Left lobe of liver (tissue), 2 donors: ENCODE measurements around the gene SORCS2. TPM values are rescaled to one million over a fixed set of nuclear protein-coding genes. Genes with fewer than 3 reads are reported as not detected.

ENCODE experiments used
- ATAC-seq: fragments of 200-7000 bp; cut with Tn5 transposase; one replicate; pipeline ENCODE4 v1.9.1; 2020; ENCODE audit warnings: mild to moderate bottlenecking, moderate library complexity
- DNase-seq: peaks from one replicate; pipeline ENCODE4 v3.0.0-alpha.2; 2020; ENCODE audit warnings: low spot score
- total RNA-seq: library from RNA; stranded (reverse); gene quantifications from one replicate; pipeline ENCODE4 v1.2.1, GENCODE V29; 2021
- donor health status: DM: no; HTN: no; CAD: no; lungs with moderate emphysema.
- donor health status: DM: no; HTN: yes; CAD: no.

SORCS2 gene
- total RNA-seq, 1 donor from 2014 or later = 0.35 TPM

- no peak for DNase-seq
- no peak for ATAC-seq
These were observed 525.7 kb downstream of the SORCS2 start for GRCh38 chr4:7717946-7718490.

GRCh38 chr4:7719354-7720174 is 527.2 kb downstream of the SORCS2 start:
- ATAC-seq = peak; percentile 88

DNA sequence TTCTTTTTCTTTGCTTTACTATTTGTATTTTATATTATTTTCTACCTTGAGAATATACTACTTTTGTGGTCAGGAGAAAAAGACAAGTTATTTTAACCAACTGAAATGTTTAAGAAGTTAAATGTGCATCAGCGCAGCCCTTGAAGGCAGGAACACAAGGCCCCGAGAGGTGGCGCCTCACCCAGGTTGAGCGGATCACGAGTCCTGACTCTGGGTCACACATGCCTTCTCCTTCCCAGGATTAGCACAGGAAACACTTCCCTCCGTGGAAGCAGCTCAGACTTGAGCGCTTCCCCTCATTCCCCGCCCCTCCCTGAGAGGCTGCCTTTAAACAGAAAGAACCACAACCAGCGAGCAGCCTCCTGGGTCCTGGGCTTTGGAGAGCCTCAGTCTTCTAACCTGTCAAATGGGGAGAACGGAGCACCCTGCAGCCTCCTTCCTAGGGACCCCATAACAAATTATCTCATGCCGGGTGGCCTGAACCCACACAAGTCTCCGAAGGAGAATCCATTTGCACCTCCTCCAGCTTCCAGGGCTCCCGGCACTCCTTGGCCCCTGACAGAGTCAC is 529.7 kb downstream of the SORCS2 start:
- no peak for DNase-seq
- ATAC-seq = peak; percentile 36

More at GRCh38 chr4:7719354-7720174, 527.2 kb downstream of the SORCS2 start:
- peak; percentile 59 for DNase-seq

DNA sequence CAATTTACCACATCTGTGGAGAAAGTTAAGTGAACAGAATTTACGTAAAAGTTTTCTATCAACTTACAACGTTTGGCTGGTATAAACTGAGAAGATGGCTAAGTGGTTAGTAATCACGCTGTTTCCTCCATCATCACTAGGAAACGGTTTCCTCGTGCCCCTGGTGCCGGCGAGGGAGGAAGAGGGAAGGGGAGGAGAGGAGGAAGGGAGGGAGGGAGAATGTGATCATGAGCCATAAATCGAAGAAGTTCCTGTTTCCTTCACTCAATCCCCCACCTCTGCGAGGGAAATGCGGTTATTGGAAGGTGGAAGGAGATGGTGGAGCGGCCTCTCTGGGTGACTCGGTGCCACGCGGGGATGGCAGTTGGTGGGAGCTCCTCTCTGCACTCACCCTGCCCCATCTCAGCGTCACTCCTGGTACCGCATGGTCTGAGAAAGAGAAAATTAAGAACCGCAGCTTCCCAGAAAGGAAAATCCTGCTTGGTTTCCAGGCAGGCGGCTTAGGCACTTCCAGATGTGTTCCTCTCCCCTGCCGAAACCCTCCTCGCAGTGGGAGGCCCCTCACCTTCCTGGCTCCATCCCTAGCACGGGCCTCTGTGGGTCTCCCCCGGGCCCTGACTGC is 530.5 kb downstream of the SORCS2 start:
- DNase-seq = no peak
- ATAC-seq = no peak

GRCh38 chr4:7723625-7724024 is 531.3 kb downstream of the SORCS2 start:
- ATAC-seq (no peak), DNase-seq (no peak)

- DNase-seq (no peak), ATAC-seq (no peak)
These were observed 533.6 kb downstream of the SORCS2 start for GRCh38 chr4:7725951-7726350.

GRCh38 chr4:7726665-7727413 is 534.5 kb downstream of the SORCS2 start:
- DNase-seq = no peak

DNA sequence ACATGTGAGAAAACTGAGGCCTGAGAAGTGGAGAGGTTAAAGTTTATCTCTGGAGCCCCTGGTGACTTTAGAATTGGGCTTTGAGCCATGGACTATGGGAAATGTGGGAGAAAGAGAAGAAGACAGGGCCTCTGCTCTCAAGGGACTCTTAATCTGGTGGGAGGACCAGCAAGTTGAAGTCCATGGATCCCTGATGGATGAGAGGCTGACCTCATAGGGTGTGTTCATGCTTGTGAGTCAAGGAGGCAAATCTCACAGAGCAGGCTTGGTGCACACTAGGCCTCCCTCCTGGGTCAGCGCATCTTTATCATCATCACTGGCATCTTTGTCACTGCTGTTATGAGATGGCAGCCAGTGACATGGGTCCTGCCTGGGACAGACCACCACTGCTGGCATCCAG is 535.4 kb downstream of the SORCS2 start:
- ATAC-seq = no peak
- DNase-seq = no peak

More at GRCh38 chr4:7726665-7727413, 534.5 kb downstream of the SORCS2 start:
- no peak for ATAC-seq

DNA sequence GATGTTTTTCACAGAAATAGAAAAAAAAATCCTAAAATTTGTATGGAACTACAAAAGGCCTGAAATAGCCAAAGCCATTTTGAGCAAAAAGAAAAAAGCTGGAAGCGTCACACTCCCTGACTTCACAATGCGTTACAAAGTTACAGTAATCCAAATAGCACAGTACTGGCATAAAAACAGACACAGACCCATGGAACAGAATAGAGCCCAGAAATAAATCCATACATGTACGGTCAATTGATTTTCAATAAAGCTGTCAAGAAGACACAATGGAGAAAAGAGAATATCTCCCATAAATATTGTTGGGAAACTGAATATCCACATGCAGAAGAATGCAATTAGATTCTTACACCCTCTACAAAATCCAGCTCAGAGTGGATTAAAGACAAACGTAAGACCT is 539.1 kb downstream of the SORCS2 start:
- DNase-seq (no peak), ATAC-seq (no peak)

GRCh38 chr4:7732263-7732662 is 539.9 kb downstream of the SORCS2 start:
- no peak for DNase-seq
- no peak for ATAC-seq

- no peak for ATAC-seq
- no peak for DNase-seq
These were observed 540.9 kb downstream of the SORCS2 start for GRCh38 chr4:7733201-7733600.

DNA sequence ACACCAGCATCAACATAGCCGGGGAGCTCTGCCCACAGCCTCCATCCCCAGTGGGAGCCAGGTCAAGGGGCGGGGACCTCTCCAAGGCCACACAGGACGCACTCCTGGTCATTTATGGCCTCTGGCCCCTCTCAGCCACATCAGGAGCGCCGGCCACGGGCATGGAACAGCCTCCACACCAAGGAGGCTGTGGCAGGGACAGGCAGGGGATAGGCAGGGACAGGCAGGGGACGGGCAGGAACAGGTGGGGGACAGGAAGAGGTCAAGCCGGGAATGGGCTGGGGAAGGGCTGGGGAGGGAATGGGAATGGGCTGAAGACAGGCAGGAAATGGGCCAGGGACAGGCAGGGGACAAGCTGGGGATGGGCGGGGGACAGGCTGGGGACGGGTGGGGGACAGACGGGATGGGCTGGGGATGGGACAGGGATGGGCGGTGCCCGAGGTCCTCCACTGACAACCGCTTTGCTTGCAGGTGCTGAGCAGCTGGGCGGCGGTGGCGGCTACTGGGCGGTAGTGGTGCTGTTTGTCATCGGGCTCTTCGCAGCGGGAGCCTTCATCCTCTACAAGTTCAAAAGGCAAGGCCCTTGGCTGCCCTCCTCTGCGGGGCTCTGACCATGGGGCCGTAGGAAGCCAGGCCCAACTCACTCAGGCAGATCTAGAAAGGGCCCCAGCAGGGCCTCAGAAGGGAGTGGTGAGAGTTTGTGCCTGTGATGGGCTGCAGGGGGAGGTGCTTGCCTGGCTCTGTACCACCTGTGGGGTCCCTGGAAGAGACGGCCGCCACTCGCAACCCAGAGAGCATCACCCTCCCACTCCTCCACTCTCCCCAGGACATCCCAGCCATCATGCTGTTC is 541.7 kb downstream of the SORCS2 start:
- DNase-seq = no peak
- ATAC-seq = no peak

GRCh38 chr4:7734651-7735260 is 542.4 kb downstream of the SORCS2 start:
- DNase-seq = no peak
- ATAC-seq = no peak

DNA sequence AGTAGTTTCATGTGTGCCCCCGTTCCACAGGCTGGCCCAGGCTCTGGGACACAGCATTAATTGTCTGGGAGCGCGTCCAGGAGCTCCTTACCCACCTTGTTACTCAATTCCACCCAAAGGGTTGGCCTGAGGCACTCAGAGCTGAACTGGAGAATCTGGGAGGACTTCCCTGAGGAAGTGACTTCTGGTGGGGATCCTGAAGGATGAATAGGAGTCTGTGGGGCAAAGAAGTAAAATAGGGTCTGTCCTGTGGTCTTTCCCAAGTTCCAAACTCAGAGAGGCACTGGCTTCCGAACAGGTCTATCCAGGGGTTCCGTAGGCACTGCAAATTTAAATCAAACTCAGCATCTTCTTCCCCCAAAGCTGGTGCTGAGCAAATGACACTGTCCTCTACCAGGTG is 543.1 kb downstream of the SORCS2 start:
- no peak for DNase-seq
- no peak for ATAC-seq

DNA sequence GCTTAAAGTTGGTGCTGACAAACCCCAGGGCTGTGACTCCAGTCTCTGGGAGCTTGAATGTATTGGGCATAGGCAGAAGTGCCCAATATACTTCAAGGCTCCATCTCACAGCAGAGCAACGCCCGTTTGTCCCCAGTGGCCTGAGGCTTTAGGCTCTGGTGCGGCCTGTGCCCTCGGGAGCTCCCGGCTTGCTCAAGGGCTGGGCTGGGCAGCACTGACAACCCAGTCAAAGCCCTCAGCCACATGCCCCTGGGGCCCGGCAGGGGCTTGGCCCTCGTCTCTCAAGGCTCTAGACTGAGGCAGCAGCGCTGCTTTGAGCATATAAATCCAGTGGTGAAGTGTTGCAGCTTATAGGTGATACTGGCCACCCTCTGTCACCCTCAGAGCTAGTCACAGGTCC is 543.6 kb downstream of the SORCS2 start:
- ATAC-seq = no peak
- no peak for DNase-seq

DNA sequence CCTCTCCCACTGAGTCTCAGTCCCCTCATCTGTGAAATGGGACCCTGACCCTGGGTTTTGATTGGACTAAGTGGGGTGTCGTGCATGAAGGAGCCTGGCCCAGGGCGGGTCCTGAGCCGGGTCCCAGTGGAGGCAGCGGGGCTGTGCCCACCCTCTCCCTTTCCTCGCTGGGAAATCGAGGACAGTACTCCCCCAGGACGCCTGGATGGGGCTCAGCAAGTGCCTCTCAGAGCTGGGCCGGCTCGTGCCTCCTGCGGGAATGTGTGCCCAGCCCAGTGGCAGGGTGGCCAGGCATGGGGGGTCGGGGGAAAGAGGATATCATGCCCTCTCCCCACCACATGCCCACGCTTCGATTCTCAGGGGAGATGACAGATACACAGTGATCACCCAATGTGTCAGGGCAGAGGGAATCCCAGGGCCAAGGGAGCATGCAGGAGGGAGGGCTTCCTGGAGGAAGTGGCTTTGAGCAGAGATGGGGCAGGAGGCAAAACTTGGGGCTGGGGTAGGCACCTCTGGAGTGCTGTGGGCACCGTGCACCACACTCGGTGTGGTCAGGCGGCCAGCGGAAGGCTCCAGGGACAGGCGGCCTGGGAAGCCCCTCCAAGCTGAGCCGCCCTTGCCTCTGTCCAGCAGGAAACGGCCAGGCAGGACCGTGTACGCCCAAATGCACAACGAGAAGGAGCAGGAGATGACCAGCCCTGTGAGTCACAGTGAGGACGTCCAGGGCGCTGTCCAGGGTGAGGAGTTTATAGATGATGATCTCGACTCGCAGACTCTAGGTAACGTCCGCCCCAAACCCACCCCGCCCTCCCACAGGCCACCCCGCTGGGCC is 544.3 kb downstream of the SORCS2 start:
- ATAC-seq = no peak
- no peak for DNase-seq

DNA sequence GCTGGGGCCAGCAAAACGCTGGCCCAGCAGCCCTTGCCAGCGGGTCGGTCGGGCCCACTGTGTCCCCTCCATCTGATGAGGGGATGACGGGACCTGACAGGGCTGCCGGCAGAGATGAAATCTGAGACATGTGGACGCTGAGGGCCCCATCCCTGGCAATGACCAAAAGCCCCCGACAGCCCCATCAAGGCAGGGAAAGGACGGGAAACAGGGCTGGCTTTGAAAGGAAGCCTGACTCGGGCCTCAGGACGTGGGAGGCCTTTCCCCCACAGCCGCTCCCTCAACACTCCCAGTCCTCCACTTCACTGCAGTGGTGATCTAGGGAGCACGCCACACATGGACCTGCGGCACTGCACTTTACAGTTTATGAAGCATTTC is 544.9 kb downstream of the SORCS2 start:
- ATAC-seq (no peak), DNase-seq (no peak)

DNA sequence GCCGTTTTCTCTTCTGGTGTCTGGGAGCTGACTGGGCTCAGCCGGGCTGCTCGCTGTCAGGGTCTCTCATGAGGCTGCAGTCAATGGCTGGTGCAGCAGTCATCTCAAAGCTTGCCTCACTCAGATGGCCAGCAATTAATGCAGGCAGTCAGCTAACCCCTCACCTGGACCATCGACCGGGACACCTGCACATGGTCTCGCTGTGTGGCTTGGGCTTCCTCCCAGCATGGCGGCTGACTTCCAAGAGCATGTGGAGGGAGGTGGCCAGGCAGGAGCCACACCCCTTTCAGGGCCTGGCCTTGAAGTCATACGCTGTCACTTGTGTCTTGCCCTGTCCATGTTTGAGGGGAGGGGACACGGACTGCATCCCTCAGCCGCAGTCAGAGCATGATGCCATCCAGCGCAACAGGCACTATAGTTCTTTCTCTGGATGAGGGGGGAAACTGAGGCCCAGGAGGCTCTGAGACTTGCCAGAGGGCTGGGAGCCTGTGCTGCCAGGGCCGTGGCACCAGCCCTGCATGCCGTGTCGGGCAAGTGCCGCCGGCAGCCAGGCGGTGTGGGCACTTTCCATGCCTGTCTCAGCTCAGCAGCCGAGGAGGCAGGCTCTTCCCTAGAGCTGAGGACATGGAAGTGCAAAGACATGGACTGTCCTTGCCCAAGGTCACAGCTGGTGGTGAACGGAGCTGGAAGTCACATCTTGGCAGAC is 545.6 kb downstream of the SORCS2 start:
- no peak for DNase-seq
- ATAC-seq = no peak
